GM19397 (cell line): Measurements from ENCODE around the gene UBL7.

Experiments
- ATAC-seq: cut with Tn5 transposase; IDR thresholded peaks from one replicate; pipeline ENCODE4 v1.9.1; 2021; ENCODE audit warnings: mild to moderate bottlenecking, moderate library complexity; ENCODE audit not compliant: unreplicated experiment

The UBL7 gene

GRCh38 chr15:74424901-74425528, 35.9 kb downstream of the UBL7 start:
- ATAC-seq = no peak

DNA sequence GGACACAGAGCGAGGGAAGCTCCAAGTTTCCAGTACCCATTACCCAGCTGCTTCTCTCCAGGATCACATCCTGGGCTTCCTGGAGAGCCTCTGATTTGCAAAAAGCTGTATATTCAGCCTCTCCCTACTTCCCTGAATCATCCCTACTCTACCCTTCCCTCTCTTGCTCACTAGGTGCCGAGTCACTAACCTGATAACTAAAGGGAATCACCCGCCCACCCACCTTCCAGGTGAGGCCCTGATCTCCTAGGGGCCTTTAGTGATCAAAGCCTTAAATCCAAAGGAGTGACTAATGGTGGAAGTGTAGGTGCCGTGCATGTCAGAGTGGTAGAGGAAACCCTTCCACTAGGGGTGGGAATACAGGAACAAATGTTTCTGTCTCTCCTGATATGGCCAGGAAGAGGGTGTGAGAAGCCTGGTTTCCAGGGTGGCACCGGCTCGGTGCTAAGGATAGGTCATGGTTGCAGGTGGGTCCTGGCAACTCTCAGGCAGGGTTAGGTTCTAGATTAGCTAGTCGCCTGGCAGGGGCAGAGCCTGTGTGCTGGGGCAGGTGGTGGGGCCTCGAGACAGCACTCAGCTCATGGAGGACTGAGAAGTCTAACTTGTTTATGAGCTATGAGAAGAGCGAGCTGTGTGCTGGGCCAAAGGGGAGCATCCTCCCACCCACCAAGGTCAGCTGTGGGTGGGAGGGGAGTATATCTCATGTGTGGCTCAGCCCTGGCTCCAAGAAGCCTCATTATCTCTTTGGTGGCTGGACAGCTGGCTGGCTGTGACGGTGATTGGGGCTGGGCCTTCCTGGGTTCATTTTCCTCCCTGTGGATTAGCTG, 37.3 kb downstream of the UBL7 start:
- no peak for ATAC-seq

DNA sequence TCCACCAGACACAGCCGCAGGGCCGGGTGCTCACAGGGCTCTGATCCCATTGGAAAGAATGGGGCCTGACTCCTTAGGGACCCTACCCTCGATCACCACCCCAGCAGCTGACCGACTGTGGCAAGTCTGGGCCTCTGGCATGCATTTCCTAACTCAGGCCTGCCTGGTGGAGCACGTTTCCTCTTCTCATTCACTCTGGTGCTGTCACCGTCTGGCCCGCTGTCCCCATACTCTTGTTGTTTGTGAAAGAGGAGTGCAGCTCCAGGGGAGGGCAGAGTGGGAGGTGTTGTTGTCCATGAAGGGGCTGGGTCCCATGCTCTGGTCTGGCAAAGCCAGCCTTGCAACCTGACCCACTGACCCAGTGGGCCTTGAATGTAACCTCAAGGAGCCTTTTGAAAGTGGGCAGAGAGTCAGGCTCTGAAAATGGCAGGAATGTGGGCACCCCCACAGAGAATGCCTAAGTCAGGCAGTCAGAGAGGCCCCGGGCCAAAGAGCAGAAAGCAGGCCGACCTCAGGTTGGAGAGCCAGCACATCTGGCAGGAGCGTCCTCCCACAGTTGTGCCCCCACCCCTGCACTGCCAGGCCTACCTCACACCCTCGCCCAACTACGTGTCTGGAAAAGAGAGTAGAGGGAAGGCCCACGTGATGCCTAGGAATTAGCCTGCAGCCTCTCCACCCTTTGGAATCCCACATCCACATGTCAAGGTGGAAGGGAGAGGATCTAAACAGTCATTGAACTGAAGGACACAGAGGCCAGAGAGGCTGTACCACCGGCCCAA, 38.1 kb downstream of the UBL7 start:
- no peak for ATAC-seq

- ATAC-seq = no peak
Measured at GRCh38 chr15:74422265-74422651, 38.7 kb downstream of the UBL7 start.

DNA sequence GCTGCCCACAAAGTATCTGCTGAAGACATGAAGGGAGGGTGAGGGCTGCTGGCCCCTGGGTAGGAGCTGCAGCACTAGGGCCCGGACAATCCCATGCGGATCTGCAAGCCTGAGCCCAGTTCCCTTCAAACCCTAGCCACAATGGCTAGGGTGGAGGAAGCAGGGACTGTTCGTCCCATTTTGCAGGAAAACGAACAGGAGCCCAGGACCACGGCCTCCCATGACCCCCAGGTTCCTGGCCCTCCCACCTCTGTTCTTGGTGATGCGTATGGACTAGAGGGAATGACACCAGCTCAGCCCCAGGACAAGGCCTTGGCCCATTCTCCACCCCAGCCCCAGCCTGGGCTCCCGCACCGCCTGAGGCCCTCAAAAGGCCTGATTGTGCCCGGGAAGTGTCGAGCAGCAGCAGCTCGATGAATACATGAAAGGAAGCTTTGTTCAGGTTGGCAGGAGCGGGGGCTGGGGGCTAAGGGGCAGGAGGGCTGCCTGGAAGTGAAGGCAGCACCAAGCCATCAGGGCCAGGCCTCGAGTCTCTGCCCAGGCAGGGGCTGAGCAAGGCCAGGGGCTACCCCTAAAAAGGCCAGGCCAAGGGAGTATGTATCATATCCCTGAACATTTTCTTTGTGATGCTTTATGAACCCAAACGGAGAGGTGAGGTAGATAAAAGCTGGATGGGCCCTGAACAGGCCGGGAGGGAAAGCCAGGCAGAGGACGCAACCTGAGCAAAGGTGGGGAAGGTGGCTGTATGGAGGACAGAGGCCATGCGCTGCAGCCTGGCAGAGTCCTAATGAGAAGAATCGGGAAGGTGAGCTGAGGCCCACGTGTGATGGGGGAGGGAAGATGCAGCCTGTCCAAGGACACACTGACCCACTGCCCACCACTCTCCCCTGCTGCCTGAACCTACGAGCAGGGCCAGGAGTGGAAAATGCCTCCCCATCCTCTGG, 39.4 kb downstream of the UBL7 start:
- no peak for ATAC-seq

DNA sequence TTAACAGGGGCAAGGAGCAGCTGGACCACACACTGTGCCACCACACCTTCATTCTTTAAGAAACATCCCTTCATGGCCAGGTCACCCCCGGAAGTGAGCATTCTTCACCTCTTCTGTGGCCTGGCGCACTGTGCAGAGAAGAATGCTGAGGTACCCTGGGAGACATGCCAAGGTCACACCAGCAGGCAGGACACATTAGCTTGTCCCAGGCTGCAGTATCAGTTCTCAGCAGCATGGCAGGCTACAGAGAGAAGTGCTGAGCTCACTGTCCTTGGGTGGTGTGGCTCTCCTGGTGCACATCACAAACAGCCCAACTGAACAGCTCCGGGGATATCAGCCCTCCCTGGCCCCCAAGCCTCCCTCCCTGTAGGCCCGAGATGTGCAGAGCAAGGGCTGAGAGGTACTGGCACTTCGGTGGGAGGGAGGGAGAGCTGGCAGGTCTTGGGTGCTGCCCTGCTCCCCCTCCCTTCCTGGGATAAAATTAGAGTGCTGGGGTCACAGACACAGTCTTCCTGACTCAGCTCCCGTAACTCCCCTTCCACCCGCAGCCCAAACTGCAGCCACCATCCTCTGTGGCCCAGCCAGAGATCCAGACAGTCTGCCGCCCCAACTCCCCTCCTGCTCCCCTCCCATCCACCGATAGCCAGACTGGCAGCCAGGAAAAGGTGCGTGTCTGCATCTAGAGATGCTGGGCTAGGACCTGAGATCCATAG, 40.6 kb downstream of the UBL7 start:
- ATAC-seq = no peak

DNA sequence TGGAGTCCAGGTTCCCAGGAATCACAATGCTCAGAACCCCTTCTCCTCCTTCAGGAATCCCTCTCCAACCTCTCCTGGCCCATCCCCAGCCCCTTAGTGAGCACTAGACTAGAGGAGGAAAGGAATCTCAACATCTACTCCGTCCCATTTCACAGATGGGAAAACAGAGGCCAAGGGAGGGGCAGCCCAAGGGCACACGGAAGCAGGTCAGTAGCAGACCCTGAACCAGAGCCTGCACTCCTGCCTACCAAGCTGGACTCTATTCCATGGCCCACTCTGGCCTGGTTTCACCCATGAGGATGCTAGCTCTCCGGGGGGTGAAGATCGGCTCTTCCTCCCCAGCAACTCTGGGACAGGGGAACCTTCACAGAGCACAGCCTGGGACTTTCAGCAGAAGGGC, 41.5 kb downstream of the UBL7 start:
- ATAC-seq = no peak

- ATAC-seq = no peak
Measured at GRCh38 chr15:74418575-74419338, 42.2 kb downstream of the UBL7 start.

DNA sequence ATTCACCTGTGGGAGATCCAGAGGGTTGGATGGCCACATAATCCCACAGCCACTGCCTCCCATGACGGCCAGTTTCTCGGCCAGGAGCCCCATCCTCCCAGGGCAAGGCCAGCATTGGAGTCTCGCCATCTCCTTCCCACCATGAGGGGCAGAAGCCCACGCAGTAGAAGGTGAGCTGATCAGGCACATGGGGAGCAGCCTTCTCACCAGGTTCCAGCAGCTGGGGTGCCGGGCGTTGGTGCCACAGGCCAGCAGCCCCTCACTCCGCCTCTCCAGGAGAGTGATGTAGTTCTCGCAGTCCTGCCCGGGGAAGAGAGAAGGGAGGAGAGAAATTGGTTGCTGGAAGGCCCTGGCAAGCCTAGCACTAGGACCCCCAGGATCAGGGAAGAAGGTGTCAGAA, 43.3 kb downstream of the UBL7 start:
- ATAC-seq = no peak

GRCh38 chr15:74417225-74417624, 43.7 kb downstream of the UBL7 start:
- no peak for ATAC-seq

GRCh38 chr15:74415966-74416916, 44.7 kb downstream of the UBL7 start:
- ATAC-seq = no peak

DNA sequence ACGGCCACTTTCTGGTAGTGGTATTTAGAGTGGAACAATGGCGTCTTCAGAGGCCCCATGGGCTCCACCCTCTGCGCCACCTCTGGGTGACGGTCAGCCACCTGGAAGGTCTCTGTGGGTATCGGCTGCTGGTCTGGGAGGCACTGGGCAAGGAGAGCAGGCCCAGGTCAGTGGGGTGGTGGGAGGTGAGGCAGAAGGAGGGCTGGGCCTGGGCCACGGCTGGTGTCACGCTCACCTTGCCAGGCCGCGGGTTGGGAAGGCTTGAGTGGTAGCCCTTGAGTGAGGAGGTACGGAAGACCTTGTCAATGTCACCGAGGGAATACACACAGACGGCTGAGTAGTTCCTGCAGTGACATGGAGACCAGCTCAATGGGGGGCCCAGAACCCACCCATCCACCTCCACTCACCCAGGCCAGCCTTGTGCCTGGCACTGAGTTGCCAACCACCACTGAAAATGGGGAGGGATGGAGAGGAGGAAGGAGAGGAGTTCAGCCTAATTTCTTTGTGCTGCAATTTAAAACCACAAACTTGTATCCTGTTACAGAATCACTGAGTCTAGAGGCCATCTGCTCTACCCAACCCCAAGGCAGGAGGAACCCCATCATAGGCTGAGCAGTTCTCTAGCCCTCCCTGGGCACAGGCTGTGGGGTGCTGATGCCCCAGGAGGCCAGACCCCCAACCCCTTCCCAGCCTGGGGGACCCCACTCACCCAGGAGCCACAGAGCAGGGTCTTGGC, 46.2 kb downstream of the UBL7 start:
- ATAC-seq = no peak

DNA sequence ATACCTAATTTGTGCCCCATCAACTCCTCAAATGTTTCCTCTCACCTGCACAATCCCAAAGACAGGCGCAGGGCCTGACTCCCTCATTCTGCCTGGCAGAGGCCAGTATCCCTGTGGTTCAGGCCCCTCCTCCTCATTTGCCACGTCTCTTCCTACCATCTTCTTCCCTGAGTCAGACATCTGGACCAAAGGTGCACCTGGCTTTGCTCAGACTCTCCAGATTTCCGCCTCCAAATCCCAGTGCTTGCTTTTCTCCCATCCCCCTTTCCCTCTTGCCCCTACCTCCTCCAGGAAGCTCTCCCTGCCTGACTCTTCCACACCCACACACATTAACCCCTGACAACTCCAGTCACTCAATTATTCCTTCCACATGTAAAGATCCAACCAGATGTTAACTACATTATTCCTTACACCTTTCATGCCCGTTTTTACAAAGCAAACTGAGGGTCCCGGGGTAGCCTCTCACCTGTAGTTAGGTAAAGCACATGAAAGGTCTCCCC, 46.8 kb downstream of the UBL7 start:
- no peak for ATAC-seq

DNA sequence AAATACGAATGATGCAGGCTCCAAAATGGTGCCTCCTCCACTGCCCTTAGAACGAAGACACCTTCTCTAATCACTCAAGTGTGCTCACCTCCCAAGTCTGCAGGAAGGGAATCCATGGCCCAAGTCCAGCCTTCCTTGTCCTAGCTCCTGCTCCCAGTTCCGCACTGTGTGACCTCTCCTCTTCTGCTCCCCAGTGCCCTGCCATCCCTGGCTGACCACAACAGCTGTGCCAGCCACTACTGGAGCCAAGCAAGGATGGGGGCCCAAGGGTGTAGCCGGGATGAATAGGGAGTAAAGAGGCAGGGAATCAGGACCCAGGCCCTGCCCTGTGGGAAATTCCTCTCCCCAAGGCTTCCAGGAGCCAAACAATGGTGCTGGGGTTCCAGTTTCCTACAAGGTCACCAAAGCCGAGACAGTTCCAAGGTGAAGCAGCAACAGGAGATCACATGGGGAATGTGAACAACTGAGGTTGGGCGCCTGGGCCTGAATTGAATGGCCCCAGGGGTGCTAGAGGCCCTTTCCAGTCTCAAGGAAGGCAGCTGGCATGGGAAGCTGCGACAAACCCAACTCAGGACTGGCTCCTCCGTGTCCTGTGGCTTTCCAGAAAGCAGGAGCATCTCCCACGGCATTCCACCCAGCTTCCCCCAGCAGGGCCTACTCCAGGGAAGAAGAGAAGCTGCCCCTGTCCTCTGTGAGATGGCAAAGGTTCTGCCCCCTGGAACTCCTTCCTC, 47.4 kb downstream of the UBL7 start:
- ATAC-seq = no peak

- no peak for ATAC-seq
Measured at GRCh38 chr15:74412159-74412558, 48.8 kb downstream of the UBL7 start.

- no peak for ATAC-seq
Measured at GRCh38 chr15:74411686-74412085, 49.3 kb downstream of the UBL7 start.

DNA sequence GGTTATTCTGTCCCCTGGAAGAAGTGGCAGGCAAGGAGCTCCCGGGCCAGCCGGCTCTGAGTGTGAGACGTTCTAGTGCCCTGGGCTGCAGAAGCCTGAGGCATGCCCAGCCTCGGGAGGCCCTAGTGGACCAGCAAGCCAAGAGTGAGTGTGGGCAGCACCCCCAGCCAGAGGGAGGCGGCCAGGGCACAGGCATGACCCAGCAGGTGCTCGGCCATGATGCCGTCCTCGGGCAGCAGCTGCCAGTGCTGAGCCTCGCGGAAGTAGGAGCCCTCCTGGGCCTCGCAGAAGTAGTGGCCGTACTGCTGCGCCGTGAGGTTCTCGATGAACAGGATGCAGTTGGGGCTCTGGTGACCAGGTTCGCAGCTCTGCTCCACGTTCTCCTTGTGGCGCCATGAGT, 50.5 kb downstream of the UBL7 start:
- no peak for ATAC-seq
